SK-N-DZ (cell line): Measurements from ENCODE around the gene MAFG.

Experiments
- DNase-seq: peaks from one replicate; pipeline ENCODE4 v3.0.0-alpha.2; 2015; ENCODE audit warnings: low spot score

The MAFG gene

GRCh38 chr17:81909966-81910839, 17.3 kb downstream of the MAFG start:
- DNase-seq = no peak

- DNase-seq = no peak
These were observed 18.3 kb downstream of the MAFG start for GRCh38 chr17:81909231-81909630.

GRCh38 chr17:81908793-81909192, 18.7 kb downstream of the MAFG start:
- DNase-seq = no peak

GRCh38 chr17:81907219-81908145, 20.1 kb downstream of the MAFG start:
- DNase-seq = no peak

GRCh38 chr17:81906476-81907218, 20.9 kb downstream of the MAFG start:
- DNase-seq = no peak

- DNase-seq = no peak
These were observed 21.5 kb downstream of the MAFG start for GRCh38 chr17:81905993-81906392.

GRCh38 chr17:81905424-81905875, 22.1 kb downstream of the MAFG start:
- no peak for DNase-seq

GRCh38 chr17:81904600-81905423, 22.7 kb downstream of the MAFG start:
- DNase-seq = no peak

GRCh38 chr17:81903896-81904599, 23.5 kb downstream of the MAFG start:
- DNase-seq = no peak

- DNase-seq = no peak
These were observed 24.1 kb downstream of the MAFG start for GRCh38 chr17:81903415-81903831.

- no peak for DNase-seq
These were observed 24.7 kb downstream of the MAFG start for GRCh38 chr17:81902653-81903414.

- DNase-seq = no peak
These were observed 25.4 kb downstream of the MAFG start, which contains the start of gene NPB for GRCh38 chr17:81902023-81902652. Gene NPB (plus strand): TSS chr17:81902238. CDS start chr17:81902278, 40 bp downstream.

GRCh38 chr17:81901167-81902022, 26.1 kb downstream of the MAFG start:
- DNase-seq = no peak

GRCh38 chr17:81900181-81900820, 27.2 kb downstream of the MAFG start:
- no peak for DNase-seq

GRCh38 chr17:81899514-81900166, 27.9 kb downstream of the MAFG start:
- no peak for DNase-seq

GRCh38 chr17:81898885-81899284, 28.6 kb downstream of the MAFG start:
- DNase-seq = no peak
